Muscle layer of colon (tissue), 2 donors: ENCODE data around the gene MTHFSD.

ENCODE experiments used
- H3K27ac ChIP-seq: one replicate; pipeline ENCODE4 v1.7.0; 2013; ENCODE audit warnings: low read depth, mild to moderate bottlenecking, low read length, moderate library complexity
- H3K27me3 ChIP-seq, 2 donors: one replicate each; pipeline ENCODE4 v1.7.0; 2013; ENCODE audit warnings: low read length in 2 of 2, mild to moderate bottlenecking in 2 of 2; ENCODE audit not compliant: insufficient read depth in 2 of 2, control insufficient read depth in 1 of 2
- H3K36me3 ChIP-seq: one replicate; pipeline ENCODE4 v1.7.0; 2013; ENCODE audit warnings: mild to moderate bottlenecking, low read length; ENCODE audit not compliant: insufficient read depth
- H3K4me1 ChIP-seq: one replicate; pipeline ENCODE4 v1.7.0; 2013; ENCODE audit warnings: mild to moderate bottlenecking, low read length; ENCODE audit not compliant: insufficient read depth
- H3K4me3 ChIP-seq, 2 donors: one replicate each; pipeline ENCODE4 v1.7.0; 2013; ENCODE audit warnings: low read length in 2 of 2, low read depth in 1 of 2, mild to moderate bottlenecking in 1 of 2, moderate library complexity in 1 of 2
- H3K9ac ChIP-seq: one replicate; pipeline ENCODE4 v1.7.0; 2013; ENCODE audit warnings: low read length
- H3K9me3 ChIP-seq: one replicate; pipeline ENCODE4 v1.7.0; 2013; ENCODE audit warnings: mild to moderate bottlenecking, low read length
- donor health status: abdominal sarcoma.
- donor health status: Adenocarcinoma of cecum.

The MTHFSD gene

GRCh38 chr16:86573646-86574508 is 18.8 kb upstream of the MTHFSD start:
- Histone ChIP-seq H3K4me1 (no peaks in the 10 kb centered on the region), H3K27me3 (peaks cover 84 to 85% of the 10 kb centered on the region in 2 donors), H3K4me3 (no peak overlapping the region), H3K27ac (no peak overlapping the region), H3K9ac (no peak overlapping the region), H3K9me3 (no peaks in the 10 kb centered on the region), H3K36me3 (no peaks in the 10 kb centered on the region)

GRCh38 chr16:86573215-86573614 is 18.2 kb upstream of the MTHFSD start:
- Histone ChIP-seq H3K9ac (no peak overlapping the region), H3K4me3 (no peak overlapping the region), H3K27me3 (peaks cover 83 to 87% of the 10 kb centered on the region in 2 donors), H3K27ac (no peak overlapping the region), H3K36me3 (no peaks in the 10 kb centered on the region), H3K9me3 (no peaks in the 10 kb centered on the region), H3K4me1 (no peaks in the 10 kb centered on the region)

GRCh38 chr16:86572606-86573005 is 17.6 kb upstream of the MTHFSD start:
- Histone ChIP-seq H3K4me3 (no peak overlapping the region), H3K27ac (no peak overlapping the region), H3K4me1 (no peaks in the 10 kb centered on the region), H3K27me3 (peaks cover 81% of the 10 kb centered on the region in 2 donors), H3K36me3 (no peaks in the 10 kb centered on the region), H3K9ac (no peak overlapping the region), H3K9me3 (no peaks in the 10 kb centered on the region)

- H3K27me3 ChIP-seq: peaks cover 81% of the 10 kb centered on the region in 2 donors
- no peaks in the 10 kb centered on the region for H3K9me3 ChIP-seq
- H3K4me3 ChIP-seq: no peak overlapping the region
- H3K4me1 ChIP-seq: no peaks in the 10 kb centered on the region
- H3K27ac ChIP-seq: no peak overlapping the region
- no peaks in the 10 kb centered on the region for H3K36me3 ChIP-seq
- no peak overlapping the region for H3K9ac ChIP-seq
Observed at GRCh38 chr16:86572041-86572521, 17.0 kb upstream of the MTHFSD start.

- H3K9me3 ChIP-seq: no peaks in the 10 kb centered on the region
- no peak overlapping the region for H3K27ac ChIP-seq
- H3K36me3 ChIP-seq: no peaks in the 10 kb centered on the region
- H3K4me1 ChIP-seq: no peaks in the 10 kb centered on the region
- no peak overlapping the region for H3K4me3 ChIP-seq
- H3K9ac ChIP-seq: no peak overlapping the region
- H3K27me3 ChIP-seq: peaks cover 76% of the 10 kb centered on the region in 2 donors
Observed at GRCh38 chr16:86571530-86571915, 16.5 kb upstream of the MTHFSD start.

- Histone ChIP-seq H3K36me3 (no peaks in the 10 kb centered on the region), H3K27ac (no peak overlapping the region), H3K4me3 (no peak overlapping the region), H3K9ac (no peak overlapping the region), H3K9me3 (no peaks in the 10 kb centered on the region), H3K4me1 (no peaks in the 10 kb centered on the region), H3K27me3 (peaks cover 74 to 76% of the 10 kb centered on the region in 2 donors)
Observed at GRCh38 chr16:86570558-86571529, 15.8 kb upstream of the MTHFSD start.

- H3K9me3 ChIP-seq: no peaks in the 10 kb centered on the region
- H3K27ac ChIP-seq: no peak overlapping the region
- H3K36me3 ChIP-seq: no peaks in the 10 kb centered on the region
- H3K4me1 ChIP-seq: no peaks in the 10 kb centered on the region
- H3K27me3 ChIP-seq: peaks cover 76% of the 10 kb centered on the region in 2 donors
- H3K4me3 ChIP-seq: no peak overlapping the region
- no peak overlapping the region for H3K9ac ChIP-seq
Observed at GRCh38 chr16:86569701-86570447, 14.8 kb upstream of the MTHFSD start.

GRCh38 chr16:86568677-86569623 is 13.9 kb upstream of the MTHFSD start:
- H3K27ac ChIP-seq: no peak overlapping the region
- H3K27me3 ChIP-seq: peaks cover 76 to 77% of the 10 kb centered on the region in 2 donors
- no peak overlapping the region for H3K4me3 ChIP-seq
- H3K36me3 ChIP-seq: no peaks in the 10 kb centered on the region
- no peaks in the 10 kb centered on the region for H3K9me3 ChIP-seq
- peaks cover 4% of the 10 kb centered on the region for H3K4me1 ChIP-seq
- no peak overlapping the region for H3K9ac ChIP-seq

GRCh38 chr16:86567701-86568581 is 12.9 kb upstream of the MTHFSD start:
- Histone ChIP-seq H3K36me3 (no peaks in the 10 kb centered on the region), H3K4me3 (no peak overlapping the region), H3K27me3 (peaks cover 72 to 78% of the 10 kb centered on the region in 2 donors), H3K4me1 (peaks cover 10% of the 10 kb centered on the region), H3K9ac (no peak overlapping the region), H3K9me3 (no peaks in the 10 kb centered on the region), H3K27ac (no peak overlapping the region)
